Measurements from ENCODE around the gene ZFYVE9. TPM values are rescaled to one million over a fixed set of nuclear protein-coding genes. Genes with fewer than 3 reads are reported as not detected.

ZFYVE9 gene
- total and polyA plus RNA-seq, 9 of the 15 experiments (the other 6 are each of a cell fraction or from before 2014, with no cell fraction given) = 0.52 to 14.4 (median 8.9) TPM

DNA sequence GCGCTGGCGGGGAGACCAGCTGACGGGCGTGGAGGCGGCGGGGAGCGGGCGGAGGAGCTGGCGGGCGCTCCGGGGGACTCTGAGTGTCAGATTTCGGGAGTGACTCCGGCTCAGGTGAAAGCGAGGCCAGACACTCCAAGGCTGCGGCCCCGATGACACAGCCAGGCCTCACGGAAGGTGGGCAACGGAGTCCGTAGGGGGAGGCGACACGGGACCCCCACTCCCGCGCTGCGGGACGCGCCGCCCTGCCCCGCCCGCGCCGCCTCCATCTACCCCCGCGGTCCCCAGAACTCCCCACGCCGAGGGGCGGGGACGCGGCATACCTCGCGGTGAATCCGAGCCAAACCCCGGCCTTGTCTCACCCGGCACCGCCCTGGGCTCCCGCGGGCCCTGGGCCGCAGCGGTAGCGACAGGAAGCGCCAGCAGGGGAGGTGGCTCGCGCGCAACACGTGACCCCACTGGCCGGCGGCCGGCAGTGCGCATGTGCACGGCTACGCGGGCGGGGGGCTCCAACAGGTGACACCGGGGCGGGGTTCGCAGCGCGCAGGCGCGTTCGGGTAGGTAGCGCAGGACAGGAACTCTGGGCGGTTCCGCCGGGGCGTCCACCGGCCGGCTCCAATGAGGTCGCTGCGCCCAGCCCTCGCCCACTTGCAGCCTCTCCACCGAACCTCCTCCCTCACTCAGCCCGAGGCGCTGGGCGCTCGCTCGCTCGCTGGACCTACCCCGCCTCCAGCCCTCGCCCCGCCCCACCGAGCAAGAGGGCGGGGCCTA is 224.0 kb downstream of the ZFYVE9 start, which contains the start of gene CC2D1B (continued):
- TF ChIP-seq TGIF2 (CRISPR knock-in tag; IDR thresholded peaks at IDR 0.05) (0 out of 2 replicates have a peak, but pooled peaks have one; percentile 59), FOXJ2 (tag; IDR thresholded peaks at IDR 0.05) (peak; percentile 57; the same call in 1 of the 2 replicates), POU5F1 (IDR thresholded peaks at IDR 0.05; ENCODE audit: borderline replicate concordance, low read depth, low read length, partially characterized antibody) (peak; percentile 61), FOXP1 (CRISPR knock-in tag; IDR thresholded peaks at IDR 0.05) (peak; percentile 91), ERF (CRISPR knock-in tag; IDR thresholded peaks at IDR 0.05) (peak; percentile 23; the same call in 1 of the 2 replicates), GATA2 (CRISPR knock-in tag; IDR thresholded peaks at IDR 0.05) (peak; percentile 36; the same call in 1 of the 2 replicates), ATF6 (CRISPR knock-in tag; IDR thresholded peaks at IDR 0.05) (0 out of 2 replicates have a peak, but pooled peaks have one; percentile 47), NR3C1 (CRISPR knock-in tag; IDR thresholded peaks at IDR 0.05) (peak; percentile 71; the same call in 1 of the 2 replicates), POLR2H (tag; IDR thresholded peaks at IDR 0.05; ENCODE audit: low read depth) (peak; percentile 61; the same call in 1 of the 2 replicates), SMARCB1 (IDR thresholded peaks at IDR 0.05; ENCODE audit: insufficient read length, low read depth) (no peak), CTBP1 (IDR thresholded peaks at IDR 0.05; ENCODE audit: borderline replicate concordance) (peak; percentile 78), PML (IDR thresholded peaks at IDR 0.05; ENCODE audit: low read length) (peak; percentile 68; the same call in 1 of the 2 replicates), MAZ (CRISPR knock-in tag; conservative IDR thresholded peaks at IDR 0.05 in 1 of 2, IDR thresholded peaks at IDR 0.05 in 1 of 2) (peak; percentile 97 to 98), CHD1 (IDR thresholded peaks at IDR 0.05; ENCODE audit: low read length) (peak; percentile 96), KDM5B (IDR thresholded peaks at IDR 0.05; ENCODE audit: insufficient replicate concordance, low read depth, low read length) (peak; percentile 77), ZNF239 (CRISPR knock-in tag; IDR thresholded peaks at IDR 0.05) (no peak), SMAD1 (IDR thresholded peaks at IDR 0.05; ENCODE audit: low read depth, low read length, partially characterized antibody) (peak; percentile 42)
- TF ChIP-seq, protein P1, sequence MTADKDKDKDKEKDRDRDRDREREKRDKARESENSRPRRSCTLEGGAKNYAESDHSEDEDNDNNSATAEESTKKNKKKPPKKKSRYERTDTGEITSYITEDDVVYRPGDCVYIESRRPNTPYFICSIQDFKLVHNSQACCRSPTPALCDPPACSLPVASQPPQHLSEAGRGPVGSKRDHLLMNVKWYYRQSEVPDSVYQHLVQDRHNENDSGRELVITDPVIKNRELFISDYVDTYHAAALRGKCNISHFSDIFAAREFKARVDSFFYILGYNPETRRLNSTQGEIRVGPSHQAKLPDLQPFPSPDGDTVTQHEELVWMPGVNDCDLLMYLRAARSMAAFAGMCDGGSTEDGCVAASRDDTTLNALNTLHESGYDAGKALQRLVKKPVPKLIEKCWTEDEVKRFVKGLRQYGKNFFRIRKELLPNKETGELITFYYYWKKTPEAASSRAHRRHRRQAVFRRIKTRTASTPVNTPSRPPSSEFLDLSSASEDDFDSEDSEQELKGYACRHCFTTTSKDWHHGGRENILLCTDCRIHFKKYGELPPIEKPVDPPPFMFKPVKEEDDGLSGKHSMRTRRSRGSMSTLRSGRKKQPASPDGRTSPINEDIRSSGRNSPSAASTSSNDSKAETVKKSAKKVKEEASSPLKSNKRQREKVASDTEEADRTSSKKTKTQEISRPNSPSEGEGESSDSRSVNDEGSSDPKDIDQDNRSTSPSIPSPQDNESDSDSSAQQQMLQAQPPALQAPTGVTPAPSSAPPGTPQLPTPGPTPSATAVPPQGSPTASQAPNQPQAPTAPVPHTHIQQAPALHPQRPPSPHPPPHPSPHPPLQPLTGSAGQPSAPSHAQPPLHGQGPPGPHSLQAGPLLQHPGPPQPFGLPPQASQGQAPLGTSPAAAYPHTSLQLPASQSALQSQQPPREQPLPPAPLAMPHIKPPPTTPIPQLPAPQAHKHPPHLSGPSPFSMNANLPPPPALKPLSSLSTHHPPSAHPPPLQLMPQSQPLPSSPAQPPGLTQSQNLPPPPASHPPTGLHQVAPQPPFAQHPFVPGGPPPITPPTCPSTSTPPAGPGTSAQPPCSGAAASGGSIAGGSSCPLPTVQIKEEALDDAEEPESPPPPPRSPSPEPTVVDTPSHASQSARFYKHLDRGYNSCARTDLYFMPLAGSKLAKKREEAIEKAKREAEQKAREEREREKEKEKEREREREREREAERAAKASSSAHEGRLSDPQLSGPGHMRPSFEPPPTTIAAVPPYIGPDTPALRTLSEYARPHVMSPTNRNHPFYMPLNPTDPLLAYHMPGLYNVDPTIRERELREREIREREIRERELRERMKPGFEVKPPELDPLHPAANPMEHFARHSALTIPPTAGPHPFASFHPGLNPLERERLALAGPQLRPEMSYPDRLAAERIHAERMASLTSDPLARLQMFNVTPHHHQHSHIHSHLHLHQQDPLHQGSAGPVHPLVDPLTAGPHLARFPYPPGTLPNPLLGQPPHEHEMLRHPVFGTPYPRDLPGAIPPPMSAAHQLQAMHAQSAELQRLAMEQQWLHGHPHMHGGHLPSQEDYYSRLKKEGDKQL (CRISPR knock-in tag; IDR thresholded peaks at IDR 0.05; ENCODE audit: borderline replicate concordance) = 0 out of 2 replicates have a peak, but pooled peaks have one; percentile 63

Measured in K562 (cell line).